DMS114 treated with DMSO at 0.1 percent for 48 hours (cell line): ENCODE data around the gene FGFRL1.

Source experiments
- DNase-seq: peaks from one replicate; lab custom pipeline; 2025; ENCODE audit not compliant: unreplicated experiment; lab: John Stamatoyannopoulos, UW

Gene FGFRL1

GRCh38 chr4:1004071-1004418, 7.4 kb upstream of the FGFRL1 start:
- no peak for DNase-seq

- no peak for DNase-seq
These were observed 6.6 kb upstream of the FGFRL1 start for GRCh38 chr4:1004557-1005485.

GRCh38 chr4:1006856-1007255, 4.6 kb upstream of the FGFRL1 start:
- DNase-seq: no peak

GRCh38 chr4:1008840-1009541, 2.4 kb upstream of the FGFRL1 start:
- DNase-seq: no peak

GRCh38 chr4:1009542-1010394, 1.7 kb upstream of the FGFRL1 start:
- DNase-seq: no peak

- no peak for DNase-seq
These were observed 918 bp upstream of the FGFRL1 start for GRCh38 chr4:1010395-1011021.

- no peak for DNase-seq
These were observed 224 bp downstream of the FGFRL1 start for GRCh38 chr4:1011666-1012033.

GRCh38 chr4:1012034-1012739, 761 bp downstream of the FGFRL1 start:
- no peak for DNase-seq

GRCh38 chr4:1013225-1014073, 2.0 kb downstream of the FGFRL1 start:
- no peak for DNase-seq

- no peak for DNase-seq
These were observed 3.1 kb downstream of the FGFRL1 start for GRCh38 chr4:1014291-1015167.

GRCh38 chr4:1015179-1015578, 3.8 kb downstream of the FGFRL1 start:
- DNase-seq: no peak

GRCh38 chr4:1015746-1016145, 4.3 kb downstream of the FGFRL1 start:
- no peak for DNase-seq

GRCh38 chr4:1017211-1017610, 5.8 kb downstream of the FGFRL1 start:
- DNase-seq: no peak

- no peak for DNase-seq
These were observed 6.3 kb downstream of the FGFRL1 start for GRCh38 chr4:1017706-1018105.

GRCh38 chr4:1018147-1019020, 7.0 kb downstream of the FGFRL1 start:
- no peak for DNase-seq

- DNase-seq: no peak
These were observed 7.9 kb downstream of the FGFRL1 start for GRCh38 chr4:1019320-1019719.

- DNase-seq: no peak
These were observed 8.5 kb downstream of the FGFRL1 start for GRCh38 chr4:1019729-1020470.
